Hypothalamus (tissue), 51 donors: ENCODE data around the gene SH2D1A.
"Not testable (repeated sequence)": the region's sequence is repeated elsewhere in the genome, so short reads cannot be mapped to it uniquely, and the experiment has no call there.

Experiments used
- DNase-seq, 51 donors: peaks; one replicate each; lab custom pipeline; 2025; lab: John Stamatoyannopoulos, UW

SH2D1A gene

DNA sequence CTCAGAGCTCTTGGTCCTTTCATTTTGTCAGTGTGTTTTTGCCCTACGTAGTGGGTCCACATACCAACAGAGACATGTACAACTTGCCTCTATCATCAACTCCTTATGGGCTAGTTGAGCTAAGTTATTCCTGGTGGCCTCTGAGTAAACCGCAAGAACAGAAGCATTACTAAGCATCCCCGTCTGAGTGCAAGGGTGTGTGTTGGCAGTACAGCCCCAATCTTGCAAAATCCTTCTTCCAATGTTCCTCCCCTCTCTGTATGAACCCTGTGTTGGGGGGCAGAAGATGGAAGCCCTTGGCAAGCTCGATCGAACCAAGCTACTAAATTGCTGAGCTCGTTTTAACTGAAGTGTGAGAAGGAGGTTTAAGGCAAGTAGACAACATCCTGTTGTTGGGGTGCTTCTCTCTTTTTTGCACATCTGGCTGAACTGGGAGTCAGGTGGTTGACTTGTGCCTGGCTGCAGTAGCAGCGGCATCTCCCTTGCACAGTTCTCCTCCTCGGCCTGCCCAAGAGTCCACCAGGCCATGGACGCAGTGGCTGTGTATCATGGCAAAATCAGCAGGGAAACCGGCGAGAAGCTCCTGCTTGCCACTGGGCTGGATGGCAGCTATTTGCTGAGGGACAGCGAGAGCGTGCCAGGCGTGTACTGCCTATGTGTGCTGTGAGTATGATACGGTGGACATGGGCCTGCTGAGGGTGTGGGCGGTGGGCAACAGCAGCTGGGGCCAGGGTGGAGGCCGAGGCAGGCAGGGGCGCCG, at the start of gene SH2D1A:
Gene SH2D1A, plus strand, starts transcription at position 447 of the 760 bp plus-strand sequence. Its CDS starts 80 bp downstream, at position 527.
- no peak for DNase-seq

DNA sequence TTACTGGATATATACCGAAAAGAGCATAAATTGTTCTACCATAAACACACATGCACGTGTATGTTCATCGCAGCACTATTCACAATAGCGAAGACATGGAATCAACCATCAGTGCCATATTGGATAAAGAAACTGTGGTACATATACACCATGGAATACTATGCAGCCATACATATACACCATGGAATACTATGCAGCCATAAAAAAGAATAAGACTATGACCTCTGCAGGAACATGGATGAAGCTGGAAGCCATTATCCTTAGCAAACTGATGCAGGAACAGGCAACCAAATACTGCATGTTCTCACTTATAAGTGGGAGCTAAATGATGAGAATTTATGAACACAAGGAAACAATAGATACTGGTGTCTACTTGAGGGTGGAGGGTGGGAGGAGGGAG, 47.0 kb upstream of the SH2D1A start:
- not testable (repeated sequence) for DNase-seq

- DNase-seq, result no peak
Observed at GRCh38 chrX:124300405-124300804, 46.0 kb upstream of the SH2D1A start.

DNA sequence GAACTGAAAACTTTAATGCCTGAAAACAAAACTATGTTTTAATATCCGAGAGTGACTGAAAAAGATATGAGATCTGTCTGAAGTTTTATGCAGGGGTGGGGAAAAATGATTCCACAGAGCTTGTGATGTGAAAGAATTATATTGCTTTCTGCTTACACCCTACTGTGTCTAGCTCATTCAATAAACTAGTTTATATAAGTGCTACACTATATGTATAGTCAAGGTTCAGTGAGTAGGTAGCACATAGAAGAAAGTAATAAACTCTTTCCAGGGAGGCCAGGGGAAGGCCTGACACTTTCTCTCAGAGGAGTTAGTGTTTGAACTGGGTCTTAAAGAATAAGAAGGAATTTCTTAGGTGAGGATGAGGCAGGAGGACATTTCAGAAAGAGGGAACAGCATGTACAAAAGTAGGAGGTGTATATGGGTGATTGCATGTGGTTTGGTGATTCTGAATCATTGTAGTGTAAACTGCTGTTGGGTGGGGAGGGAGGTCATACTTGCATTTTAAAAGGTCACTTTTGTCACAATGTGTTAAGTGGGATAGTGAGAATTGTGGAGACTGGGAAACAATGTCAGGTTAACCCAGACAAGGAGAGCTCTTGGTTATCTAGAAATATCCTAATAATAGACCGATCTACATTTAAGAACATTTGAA, 39.0 kb upstream of the SH2D1A start:
- no peak for DNase-seq

GRCh38 chrX:124325732-124326131, 20.6 kb upstream of the SH2D1A start:
- DNase-seq, result no peak

DNA sequence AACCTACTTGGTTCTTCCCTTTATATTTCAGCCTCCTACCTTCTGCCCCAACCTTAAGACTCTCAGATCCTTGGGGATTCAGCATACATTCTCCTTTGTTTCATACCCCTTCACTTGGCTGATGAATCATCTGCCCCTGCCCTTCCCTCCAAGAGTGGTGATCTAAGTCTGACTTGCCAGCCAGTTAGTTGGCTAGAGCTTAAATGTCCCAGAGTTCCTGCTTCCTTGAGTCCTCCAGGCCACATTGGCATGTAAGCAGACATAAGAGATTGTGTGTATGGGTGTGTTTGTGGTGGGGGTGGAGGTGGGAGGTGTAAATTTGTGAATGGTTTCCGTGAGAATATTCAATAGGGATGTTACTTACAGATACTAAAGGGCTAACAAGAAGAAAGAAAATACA, 17.6 kb upstream of the SH2D1A start:
- DNase-seq, result no peak

- no peak for DNase-seq
Observed at GRCh38 chrX:124332481-124333424, 13.6 kb upstream of the SH2D1A start, which contains the start of gene TEX13D. TSS of gene TEX13D (plus strand) at chrX:124332660. CDS start at chrX:124332918, 258 bp downstream.

- no peak for DNase-seq
Observed at GRCh38 chrX:124333862-124334261, 12.5 kb upstream of the SH2D1A start.

DNA sequence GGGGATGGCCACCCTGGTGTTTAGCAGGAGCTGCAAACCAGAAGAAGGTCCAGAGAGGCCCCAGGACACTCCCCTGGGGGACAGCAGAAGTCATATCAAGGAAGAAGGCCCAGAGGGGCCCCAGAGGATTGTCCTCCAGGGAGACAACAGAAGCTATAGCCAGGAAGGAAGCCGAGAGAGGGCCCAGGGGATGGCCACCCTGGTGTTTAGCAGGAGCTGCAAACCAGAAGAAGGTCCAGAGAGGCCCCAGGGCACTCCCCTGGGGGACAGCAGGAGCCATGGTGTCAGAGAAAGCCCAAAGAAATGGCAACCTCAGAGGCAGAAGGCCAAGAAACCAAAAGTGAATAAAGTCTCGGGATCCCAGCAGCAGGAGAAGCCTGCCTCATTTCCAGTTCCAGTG, 11.8 kb upstream of the SH2D1A start:
- not testable (repeated sequence) for DNase-seq

GRCh38 chrX:124335598-124335997, 10.8 kb upstream of the SH2D1A start:
- DNase-seq, result no peak

DNA sequence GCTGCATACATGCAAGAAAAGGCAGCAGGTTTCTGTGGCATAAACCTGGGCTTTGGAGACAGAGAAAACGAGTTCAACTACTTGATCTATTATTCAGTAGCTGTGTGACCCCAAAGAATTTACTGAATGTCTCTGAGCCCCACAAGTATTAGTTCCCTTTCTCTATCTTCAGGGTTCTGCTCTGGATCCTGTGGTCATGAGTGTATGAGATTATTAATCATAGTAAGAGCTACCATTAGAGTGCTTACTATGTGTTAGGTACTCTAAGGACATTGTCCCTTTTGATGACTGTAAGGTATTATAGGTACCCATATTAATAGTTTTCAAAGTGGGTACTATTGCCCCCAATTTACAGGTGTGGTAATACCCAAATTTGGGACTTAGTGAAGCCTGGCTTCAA, 8.4 kb upstream of the SH2D1A start:
- DNase-seq, result no peak

- DNase-seq, result no peak
Observed at GRCh38 chrX:124338733-124339514, 7.4 kb upstream of the SH2D1A start.

- DNase-seq, result no peak
Observed at GRCh38 chrX:124341396-124342132, 4.8 kb upstream of the SH2D1A start.

DNA sequence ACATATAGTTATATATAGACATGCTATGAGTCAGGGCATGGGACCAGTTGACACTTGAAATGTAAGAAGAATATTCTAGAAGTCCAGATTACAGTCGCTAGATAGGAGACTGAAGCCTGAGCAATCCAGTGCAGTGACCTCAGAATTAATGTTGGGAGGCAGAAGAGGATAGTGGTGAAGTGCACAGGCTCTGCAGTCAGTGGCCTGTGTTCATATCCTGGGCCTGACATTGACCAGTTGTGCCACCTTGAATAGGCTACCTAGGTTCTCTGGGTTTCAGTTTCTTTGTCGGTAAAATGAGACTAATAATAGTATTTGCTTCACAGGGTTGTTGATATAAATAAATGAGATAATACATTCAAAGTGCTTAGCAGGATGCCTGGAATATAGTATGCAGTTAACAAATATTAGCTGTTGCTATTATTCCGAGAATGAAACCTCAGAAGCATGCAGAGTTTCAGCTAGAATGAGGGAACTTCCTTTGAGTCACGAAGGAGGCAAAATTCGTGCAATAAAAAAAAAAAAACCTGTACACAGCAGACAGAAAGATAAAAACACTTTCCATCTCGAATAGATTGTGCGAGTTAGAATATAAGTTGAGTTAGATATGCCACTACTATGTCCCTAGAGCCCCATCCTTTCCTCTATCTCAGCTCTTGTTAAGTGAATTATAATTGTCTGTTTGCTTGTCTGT, 4.0 kb upstream of the SH2D1A start:
- DNase-seq, result no peak

DNA sequence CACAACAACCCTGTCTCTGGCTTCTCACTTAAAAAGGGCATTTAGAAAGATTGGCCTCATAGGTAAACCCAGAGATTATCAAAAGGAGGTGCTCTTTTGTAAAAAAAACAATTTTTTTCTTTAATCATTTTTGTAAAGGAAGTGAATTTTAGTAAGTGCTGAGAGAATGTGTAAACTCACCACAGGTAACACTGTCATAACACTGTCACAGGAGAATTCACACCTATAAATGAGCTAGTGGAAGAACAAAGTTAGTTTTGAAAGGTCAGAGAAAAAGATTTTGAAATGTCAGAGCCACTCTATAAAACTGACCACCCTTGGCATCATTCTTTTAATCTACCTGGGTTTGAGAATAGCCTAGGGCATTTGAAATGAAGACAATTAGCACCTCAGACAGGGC, 3.3 kb upstream of the SH2D1A start:
- no peak for DNase-seq

- DNase-seq, result no peak
Observed at GRCh38 chrX:124344246-124344645, 2.1 kb upstream of the SH2D1A start.

DNA sequence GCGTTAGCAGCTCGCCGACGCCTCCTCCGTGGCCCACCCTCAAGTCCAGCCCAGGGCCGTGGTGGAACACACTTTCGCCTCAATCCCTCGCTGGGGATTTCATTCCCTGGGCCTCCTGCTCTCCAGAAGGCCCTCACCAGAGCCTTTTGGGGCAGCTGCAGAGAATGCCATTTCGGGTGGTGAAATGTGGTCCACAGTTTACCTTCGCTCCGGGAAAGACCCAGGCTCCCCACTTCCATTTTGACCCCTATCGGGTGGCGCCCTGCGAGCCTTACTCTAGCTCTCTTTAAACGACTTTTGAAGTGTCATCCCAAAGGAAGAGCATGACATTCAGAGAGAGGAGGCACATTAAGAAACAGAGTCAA, 496 bp downstream of the SH2D1A start:
- no peak for DNase-seq

DNA sequence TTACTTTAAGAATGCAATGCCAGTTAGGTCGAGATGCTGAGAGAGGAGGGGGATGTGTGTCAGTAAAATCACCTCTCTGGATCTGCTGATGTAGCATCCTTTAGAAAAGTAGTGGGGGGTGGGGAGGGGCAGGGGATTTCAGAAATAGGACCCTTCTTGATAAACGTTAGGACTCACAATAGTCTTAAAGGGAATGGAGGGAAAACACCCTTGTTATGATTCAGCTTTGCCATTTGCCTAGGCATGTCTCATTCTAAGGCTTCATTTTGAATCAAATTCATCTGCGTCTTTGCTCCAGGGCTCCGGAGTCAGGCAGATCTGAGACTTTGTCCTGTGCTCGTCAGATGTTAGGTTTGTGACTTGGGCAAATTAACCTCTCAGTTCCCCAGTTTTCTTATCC, 879 bp downstream of the SH2D1A start:
- DNase-seq, result no peak

GRCh38 chrX:124348182-124348581, 1.8 kb downstream of the SH2D1A start:
- DNase-seq, result no peak
